Cardiac muscle cell (in vitro differentiated cells and primary cell): ENCODE results near the gene MEAF6. TPM values are rescaled to one million over a fixed set of nuclear protein-coding genes. Genes with fewer than 3 reads are reported as not detected.
A peak's percentile ranks its signal among the peaks of the same experiment; 100 is the strongest.
"Not testable (repeated sequence)": the region's sequence is repeated elsewhere in the genome, so short reads cannot be mapped to it uniquely, and the experiment has no call there.

Experiments
- DNase-seq, 2 donors: peaks; one replicate each; pipeline versions ENCODE4 v3.0.0 to v3.0.0-alpha.2; 2010 to 2017; ENCODE audit warnings: low read depth in 1 of 2, low spot score in 1 of 2
- H3K27ac ChIP-seq: fragments of 200-600 bp; sonication (generic); 2 replicates; pipeline ENCODE4 v1.5.1; 2016
- H3K27me3 ChIP-seq: fragments of 200-600 bp; sonication (generic); 2 replicates; pipeline ENCODE4 v1.6.0; 2016; ENCODE audit warnings: control low read depth
- H3K36me3 ChIP-seq: fragments of 200-600 bp; sonication (generic); 2 replicates; pipeline ENCODE4 v1.5.1; 2016; ENCODE audit warnings: control low read depth
- H3K4me1 ChIP-seq: fragments of 200-600 bp; sonication (generic); 2 replicates; pipeline ENCODE4 v1.8.1; 2017; ENCODE audit warnings: low read depth, mild to moderate bottlenecking, mixed run types
- H3K4me3 ChIP-seq: fragments of 200-600 bp; sonication (generic); 2 replicates; pipeline ENCODE4 v1.5.1; 2016; ENCODE audit warnings: mild to moderate bottlenecking
- H3K9me3 ChIP-seq: fragments of 200-600 bp; sonication (generic); 2 replicates; pipeline ENCODE4 v1.5.1; 2017; ENCODE audit warnings: low read depth, mild to moderate bottlenecking, control low read depth
- polyA plus RNA-seq: library from polyadenylated mRNA; unstranded; fragments of >200 nt; fragmentation: Nextera tagmentation; extraction: Ambion mirVana; gene quantifications from 2 replicates; pipeline ENCODE4 v1.2.1, GENCODE V29; 2016
- total RNA-seq: library from RNA; depleted of rRNA; stranded (reverse); fragments of >200 nt; gene quantifications from 2 replicates; pipeline ENCODE4 v1.2.3, GENCODE V29; 2016
- TF ChIP-seq, protein P1 (sequence below): IDR thresholded peaks from 2 replicates; pipeline ENCODE4 v1.5.1; 2012; ENCODE audit warnings: low read depth, mild to moderate bottlenecking, low read length

The MEAF6 gene
- total and polyA plus RNA-seq, 2 experiments from 2014 or later, result 68.2 to 138 TPM

GRCh38 chr1:37537378-37537777 is 22.8 kb upstream of the MEAF6 start:
- H3K36me3 ChIP-seq, result peaks cover 36% of the 10 kb centered on the region
- H3K9me3 ChIP-seq, result no peaks in the 10 kb centered on the region
- no peak overlapping the region for H3K4me3 ChIP-seq
- TF ChIP-seq, protein P1, sequence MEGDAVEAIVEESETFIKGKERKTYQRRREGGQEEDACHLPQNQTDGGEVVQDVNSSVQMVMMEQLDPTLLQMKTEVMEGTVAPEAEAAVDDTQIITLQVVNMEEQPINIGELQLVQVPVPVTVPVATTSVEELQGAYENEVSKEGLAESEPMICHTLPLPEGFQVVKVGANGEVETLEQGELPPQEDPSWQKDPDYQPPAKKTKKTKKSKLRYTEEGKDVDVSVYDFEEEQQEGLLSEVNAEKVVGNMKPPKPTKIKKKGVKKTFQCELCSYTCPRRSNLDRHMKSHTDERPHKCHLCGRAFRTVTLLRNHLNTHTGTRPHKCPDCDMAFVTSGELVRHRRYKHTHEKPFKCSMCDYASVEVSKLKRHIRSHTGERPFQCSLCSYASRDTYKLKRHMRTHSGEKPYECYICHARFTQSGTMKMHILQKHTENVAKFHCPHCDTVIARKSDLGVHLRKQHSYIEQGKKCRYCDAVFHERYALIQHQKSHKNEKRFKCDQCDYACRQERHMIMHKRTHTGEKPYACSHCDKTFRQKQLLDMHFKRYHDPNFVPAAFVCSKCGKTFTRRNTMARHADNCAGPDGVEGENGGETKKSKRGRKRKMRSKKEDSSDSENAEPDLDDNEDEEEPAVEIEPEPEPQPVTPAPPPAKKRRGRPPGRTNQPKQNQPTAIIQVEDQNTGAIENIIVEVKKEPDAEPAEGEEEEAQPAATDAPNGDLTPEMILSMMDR, result no peak
- H3K27ac ChIP-seq, result no peak overlapping the region
- peak in 1 of 2 donors; percentile 45 for DNase-seq
- no peaks in the 10 kb centered on the region for H3K4me1 ChIP-seq
- no peaks in the 10 kb centered on the region for H3K27me3 ChIP-seq

DNA sequence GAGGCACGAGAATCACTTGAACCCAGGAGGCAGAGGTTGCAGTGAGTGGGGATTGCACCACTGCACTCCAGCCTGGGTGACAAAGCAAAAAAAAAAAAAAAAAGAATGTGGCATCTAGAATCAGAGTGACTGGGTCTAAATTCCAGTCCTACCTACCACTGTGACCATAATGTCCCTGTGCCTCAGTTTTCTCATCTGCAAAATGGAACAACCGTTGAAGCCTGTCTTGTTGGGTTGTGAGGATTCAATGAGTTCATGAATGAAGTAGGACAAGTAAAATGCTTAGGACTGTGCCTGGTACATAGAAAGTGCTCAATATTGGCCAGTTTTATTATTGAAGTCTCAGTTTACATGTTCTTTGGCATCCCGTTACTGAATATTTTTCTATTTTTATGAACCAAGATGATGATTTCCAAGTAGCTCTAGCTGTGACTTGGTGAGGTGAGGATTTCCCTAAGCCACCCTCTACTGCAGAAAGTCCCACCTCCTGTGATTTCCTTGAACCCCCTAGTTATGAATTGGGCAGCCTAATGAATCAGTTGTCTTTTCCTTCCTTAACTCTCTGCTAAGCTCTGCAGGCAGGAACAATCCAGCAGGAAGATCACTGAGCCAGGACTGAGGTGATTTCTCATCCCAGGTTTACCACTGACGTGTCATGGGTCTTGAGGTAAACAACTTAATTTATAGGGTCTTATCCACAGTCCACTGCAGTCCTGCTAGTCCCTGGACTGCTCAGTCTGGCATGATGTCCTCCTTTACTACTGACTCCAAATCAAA is 18.9 kb upstream of the MEAF6 start:
- TF ChIP-seq, protein P1, result no peak

GRCh38 chr1:37532418-37533156 is 18.0 kb upstream of the MEAF6 start:
- not testable (repeated sequence) for DNase-seq

More for the DNA sequence above, 18.9 kb upstream of the MEAF6 start:
- Histone ChIP-seq H3K36me3 (peaks cover 18% of the 10 kb centered on the region), H3K4me3 (no peak overlapping the region), H3K27me3 (no peaks in the 10 kb centered on the region), H3K4me1 (no peaks in the 10 kb centered on the region), H3K27ac (no peak overlapping the region), H3K9me3 (no peaks in the 10 kb centered on the region)
- DNase-seq, result no peak

GRCh38 chr1:37529888-37530287 is 15.3 kb upstream of the MEAF6 start:
- not testable (repeated sequence) for H3K4me1 ChIP-seq, H3K27ac ChIP-seq, DNase-seq, H3K9me3 ChIP-seq, H3K27me3 ChIP-seq, H3K4me3 ChIP-seq, H3K36me3 ChIP-seq

More at GRCh38 chr1:37532418-37533156, 18.0 kb upstream of the MEAF6 start:
- not testable (repeated sequence) for H3K4me1 ChIP-seq, H3K27me3 ChIP-seq, H3K4me3 ChIP-seq, H3K9me3 ChIP-seq, H3K27ac ChIP-seq
- peaks cover 13% of the 10 kb centered on the region for H3K36me3 ChIP-seq

- Histone ChIP-seq H3K36me3 (no peaks in the 10 kb centered on the region), H3K9me3 (no peaks in the 10 kb centered on the region), H3K4me1 (peaks cover 3% of the 10 kb centered on the region), H3K27ac (no peak overlapping the region), H3K27me3 (no peaks in the 10 kb centered on the region), H3K4me3 (no peak overlapping the region)
- DNase-seq, result no peak
- TF ChIP-seq, protein P1, result no peak
Observed at GRCh38 chr1:37519613-37520012, 5.0 kb upstream of the MEAF6 start.

DNA sequence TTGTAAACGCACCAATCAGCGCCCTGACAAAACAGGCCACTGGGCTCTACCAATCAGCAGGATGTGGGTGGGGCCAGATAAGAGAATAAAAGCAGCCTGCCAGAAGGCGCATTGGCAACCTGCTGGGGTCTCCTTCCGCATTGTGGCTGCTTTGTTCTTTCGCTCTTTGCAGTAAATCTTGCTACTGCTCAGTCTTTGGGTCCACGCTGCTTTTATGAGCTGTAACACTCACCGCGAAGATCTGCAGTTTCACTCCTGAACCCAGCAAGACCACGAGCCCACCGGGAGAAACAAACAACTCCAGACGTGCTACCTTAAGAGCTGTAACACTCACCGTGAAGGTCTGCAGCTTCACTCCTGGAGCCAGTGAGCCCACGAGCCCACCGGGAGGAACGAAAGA is 4.4 kb upstream of the MEAF6 start:
- not testable (repeated sequence) for H3K27ac ChIP-seq, H3K9me3 ChIP-seq, H3K4me3 ChIP-seq, H3K4me1 ChIP-seq, H3K36me3 ChIP-seq, DNase-seq, H3K27me3 ChIP-seq

GRCh38 chr1:37518241-37518640 is 3.7 kb upstream of the MEAF6 start:
- not testable (repeated sequence) for H3K4me1 ChIP-seq, H3K27me3 ChIP-seq, H3K27ac ChIP-seq, H3K36me3 ChIP-seq, H3K9me3 ChIP-seq, H3K4me3 ChIP-seq, DNase-seq
